ENCODE results near the gene ATG5. TPM values are rescaled to one million over a fixed set of nuclear protein-coding genes. Genes with fewer than 3 reads are reported as not detected.
A peak's percentile ranks its signal among the peaks of the same experiment; 100 is the strongest.

Gene ATG5
- total RNA-seq, 1 donor from 2014 or later, result 39.3 TPM

DNA sequence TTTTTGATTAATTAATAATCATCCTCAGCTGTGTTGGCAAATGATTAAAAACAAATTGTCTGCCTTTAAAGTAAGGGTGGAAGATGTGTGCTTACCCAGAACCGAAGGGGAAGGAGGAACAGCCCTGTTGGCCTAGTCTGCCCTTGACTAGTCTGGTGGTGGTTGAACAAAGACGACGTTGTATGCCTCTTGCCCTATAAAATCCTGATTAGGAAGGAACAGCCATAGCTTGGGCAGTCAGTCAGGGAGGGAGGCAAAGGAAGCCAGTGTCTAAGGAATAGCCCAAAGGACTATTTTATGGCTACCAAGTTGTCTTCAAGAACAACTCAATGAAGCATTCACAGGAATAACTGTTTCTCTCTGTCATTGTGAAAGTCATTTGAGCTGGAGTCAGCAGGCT is 168.7 kb downstream of the ATG5 start:
- Histone ChIP-seq H4K20me1 (ENCODE audit: insufficient read depth, low read length) (no peaks in the 10 kb centered on the region), H3K4me3 (ENCODE audit: insufficient read depth, low read depth, low read length) (no peak overlapping the region), H3K4me2 (ENCODE audit: low read length) (no peak overlapping the region), H3K79me2 (ENCODE audit: insufficient read depth, low read length) (no peaks in the 10 kb centered on the region), H3K36me3 (ENCODE audit: insufficient read depth, low read length) (no peaks in the 10 kb centered on the region), H3K27ac (ENCODE audit: low read depth, low read length) (no peak overlapping the region), H2AFZ (ENCODE audit: low read depth, low read length) (no peak overlapping the region), H3K4me1 (ENCODE audit: insufficient read depth, low read length) (peaks cover 18% of the 10 kb centered on the region), H3K9me3 (ENCODE audit: insufficient read depth, low read depth, low read length) (no peaks in the 10 kb centered on the region), H3K9ac (ENCODE audit: low read length) (no peak overlapping the region), H3K27me3 (ENCODE audit: insufficient read depth, low read length) (no peaks in the 10 kb centered on the region)
- TF ChIP-seq, protein P1, sequence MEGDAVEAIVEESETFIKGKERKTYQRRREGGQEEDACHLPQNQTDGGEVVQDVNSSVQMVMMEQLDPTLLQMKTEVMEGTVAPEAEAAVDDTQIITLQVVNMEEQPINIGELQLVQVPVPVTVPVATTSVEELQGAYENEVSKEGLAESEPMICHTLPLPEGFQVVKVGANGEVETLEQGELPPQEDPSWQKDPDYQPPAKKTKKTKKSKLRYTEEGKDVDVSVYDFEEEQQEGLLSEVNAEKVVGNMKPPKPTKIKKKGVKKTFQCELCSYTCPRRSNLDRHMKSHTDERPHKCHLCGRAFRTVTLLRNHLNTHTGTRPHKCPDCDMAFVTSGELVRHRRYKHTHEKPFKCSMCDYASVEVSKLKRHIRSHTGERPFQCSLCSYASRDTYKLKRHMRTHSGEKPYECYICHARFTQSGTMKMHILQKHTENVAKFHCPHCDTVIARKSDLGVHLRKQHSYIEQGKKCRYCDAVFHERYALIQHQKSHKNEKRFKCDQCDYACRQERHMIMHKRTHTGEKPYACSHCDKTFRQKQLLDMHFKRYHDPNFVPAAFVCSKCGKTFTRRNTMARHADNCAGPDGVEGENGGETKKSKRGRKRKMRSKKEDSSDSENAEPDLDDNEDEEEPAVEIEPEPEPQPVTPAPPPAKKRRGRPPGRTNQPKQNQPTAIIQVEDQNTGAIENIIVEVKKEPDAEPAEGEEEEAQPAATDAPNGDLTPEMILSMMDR (IDR thresholded peaks at IDR 0.05; ENCODE audit: insufficient read depth, low read depth, low read length), result no peak
- TF ChIP-seq EZH2 (IDR thresholded peaks at IDR 0.05; ENCODE audit: insufficient read depth, low read length), result no peak
- DNase-seq (ENCODE audit: low read depth) (no peak), FAIRE-seq (no peak)
- Mint-ChIP-seq H3K9me3 (ENCODE audit: unreplicated experiment) (no peaks in the 10 kb centered on the region), H3K27me3 (ENCODE audit: low read depth, unreplicated experiment) (peaks cover 5% of the 10 kb centered on the region), H3K4me1 (ENCODE audit: low read depth, unreplicated experiment) (peaks cover 20% of the 10 kb centered on the region), H3K36me3 (ENCODE audit: low read depth, unreplicated experiment) (no peaks in the 10 kb centered on the region), H3K27ac (ENCODE audit: unreplicated experiment) (no peak overlapping the region), H3K4me3 (ENCODE audit: unreplicated experiment) (no peak overlapping the region)

DNA sequence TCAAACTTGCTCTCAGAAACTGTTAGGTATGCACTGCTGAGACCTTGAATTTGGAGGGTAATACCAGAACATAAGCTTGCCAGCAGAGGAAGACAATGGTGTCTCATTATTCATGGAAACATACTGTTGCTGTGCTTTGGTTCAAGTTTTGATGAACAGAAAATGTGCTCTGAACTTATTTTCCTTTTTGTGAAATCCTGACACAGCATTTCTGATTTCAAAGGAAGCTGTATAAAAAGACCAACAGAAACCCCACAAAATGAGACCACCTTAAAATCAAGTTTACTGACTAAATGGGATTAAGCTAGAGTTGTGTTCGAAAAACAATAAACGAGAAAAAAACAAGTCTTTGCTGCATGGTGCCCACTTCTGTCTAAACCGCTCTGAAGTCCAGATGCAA is 169.1 kb downstream of the ATG5 start:
- Mint-ChIP-seq H3K4me1 (ENCODE audit: low read depth, unreplicated experiment) (peaks cover 20% of the 10 kb centered on the region), H3K36me3 (ENCODE audit: low read depth, unreplicated experiment) (no peaks in the 10 kb centered on the region), H3K4me3 (ENCODE audit: unreplicated experiment) (no peak overlapping the region), H3K27ac (ENCODE audit: unreplicated experiment) (no peak overlapping the region), H3K9me3 (ENCODE audit: unreplicated experiment) (no peaks in the 10 kb centered on the region), H3K27me3 (ENCODE audit: low read depth, unreplicated experiment) (peaks cover 5% of the 10 kb centered on the region)
- FAIRE-seq, result peak; percentile 77
- Histone ChIP-seq H3K36me3 (ENCODE audit: insufficient read depth, low read length) (no peaks in the 10 kb centered on the region), H3K9ac (ENCODE audit: low read length) (no peak overlapping the region), H4K20me1 (ENCODE audit: insufficient read depth, low read length) (no peaks in the 10 kb centered on the region), H3K9me3 (ENCODE audit: insufficient read depth, low read depth, low read length) (no peaks in the 10 kb centered on the region), H3K79me2 (ENCODE audit: insufficient read depth, low read length) (no peaks in the 10 kb centered on the region), H3K4me3 (ENCODE audit: insufficient read depth, low read depth, low read length) (no peak overlapping the region), H3K27ac (ENCODE audit: low read depth, low read length) (no peak overlapping the region), H2AFZ (ENCODE audit: low read depth, low read length) (no peak overlapping the region), H3K4me1 (ENCODE audit: insufficient read depth, low read length) (peaks cover 18% of the 10 kb centered on the region), H3K27me3 (ENCODE audit: insufficient read depth, low read length) (no peaks in the 10 kb centered on the region), H3K4me2 (ENCODE audit: low read length) (no peak overlapping the region)
- TF ChIP-seq EZH2 (IDR thresholded peaks at IDR 0.05; ENCODE audit: insufficient read depth, low read length), result no peak
- TF ChIP-seq, protein P1 (IDR thresholded peaks at IDR 0.05; ENCODE audit: insufficient read depth, low read depth, low read length), result no peak
- no peak for DNase-seq (ENCODE audit: low read depth)

DNA sequence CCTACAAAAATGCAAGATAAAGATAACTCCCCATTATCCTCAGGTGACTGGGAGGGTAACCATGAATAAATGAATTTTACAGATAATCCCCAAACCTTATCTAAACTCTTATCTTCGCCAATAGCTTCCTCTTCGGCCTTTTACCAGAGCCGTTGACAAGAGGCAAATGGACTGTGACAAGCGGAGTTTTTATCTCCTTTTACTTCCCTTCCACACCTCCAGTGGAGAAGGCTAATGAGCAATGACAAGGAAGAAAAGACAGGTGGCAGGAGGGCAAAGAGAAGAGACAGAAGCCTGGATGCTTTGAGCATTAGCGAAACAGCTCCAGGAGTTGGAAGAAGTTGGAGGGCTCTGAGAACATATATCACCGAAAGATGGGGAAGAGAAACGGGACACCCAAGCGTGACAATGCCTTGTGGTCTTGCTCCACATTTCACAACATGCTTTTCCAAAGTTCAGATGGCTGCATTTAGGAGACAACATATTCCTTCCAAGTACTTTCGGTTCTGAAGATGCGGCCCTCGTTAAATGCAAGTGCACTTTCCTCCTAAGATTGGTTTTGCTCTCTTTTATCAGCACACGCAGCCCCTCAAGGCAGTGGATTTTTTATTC is 170.2 kb downstream of the ATG5 start:
- H3K4me2 ChIP-seq (ENCODE audit: low read length), result no peak overlapping the region
- no peak overlapping the region for H2AFZ ChIP-seq (ENCODE audit: low read depth, low read length)
- no peak overlapping the region for H3K27ac Mint-ChIP-seq (ENCODE audit: unreplicated experiment)

More for the DNA sequence above, 170.2 kb downstream of the ATG5 start:
- H3K79me2 ChIP-seq (ENCODE audit: insufficient read depth, low read length), result no peaks in the 10 kb centered on the region
- peaks cover 18% of the 10 kb centered on the region for H3K4me1 ChIP-seq (ENCODE audit: insufficient read depth, low read length)
- no peaks in the 10 kb centered on the region for H3K36me3 ChIP-seq (ENCODE audit: insufficient read depth, low read length)
- Mint-ChIP-seq H3K36me3 (ENCODE audit: low read depth, unreplicated experiment) (no peaks in the 10 kb centered on the region), H3K9me3 (ENCODE audit: unreplicated experiment) (no peaks in the 10 kb centered on the region), H3K4me1 (ENCODE audit: low read depth, unreplicated experiment) (peaks cover 20% of the 10 kb centered on the region), H3K4me3 (ENCODE audit: unreplicated experiment) (no peak overlapping the region), H3K27me3 (ENCODE audit: low read depth, unreplicated experiment) (peaks cover 5% of the 10 kb centered on the region)
- H3K9me3 ChIP-seq (ENCODE audit: insufficient read depth, low read depth, low read length), result no peaks in the 10 kb centered on the region
- no peak overlapping the region for H3K27ac ChIP-seq (ENCODE audit: low read depth, low read length)
- no peak overlapping the region for H3K9ac ChIP-seq (ENCODE audit: low read length)
- DNase-seq (ENCODE audit: low read depth) (no peak), FAIRE-seq (no peak)
- no peaks in the 10 kb centered on the region for H3K27me3 ChIP-seq (ENCODE audit: insufficient read depth, low read length)
- no peaks in the 10 kb centered on the region for H4K20me1 ChIP-seq (ENCODE audit: insufficient read depth, low read length)
- no peak overlapping the region for H3K4me3 ChIP-seq (ENCODE audit: insufficient read depth, low read depth, low read length)
- TF ChIP-seq, protein P1 (IDR thresholded peaks at IDR 0.05; ENCODE audit: insufficient read depth, low read depth, low read length), result no peak
- TF ChIP-seq EZH2 (IDR thresholded peaks at IDR 0.05; ENCODE audit: insufficient read depth, low read length), result no peak
